NT2/D1 (cell line): ENCODE data around the gene CGN.

Experiments
- SUZ12 ChIP-seq: IDR thresholded peaks from 2 replicates; pipeline ENCODE4 v1.6.1; 2011; ENCODE audit not compliant: insufficient read length, insufficient read depth; ENCODE audit errors: extremely low read depth
- YY1 ChIP-seq: IDR thresholded peaks from 2 replicates; pipeline ENCODE4 v1.6.1; 2011; ENCODE audit not compliant: insufficient read length, insufficient read depth
- ZNF274 ChIP-seq: IDR thresholded peaks from 2 replicates; pipeline ENCODE4 v1.6.1; 2011; ENCODE audit warnings: mild to moderate bottlenecking, low read depth, low read length

- no peak for TF ChIP-seq ZNF274
- no peak for TF ChIP-seq SUZ12
- no peak for TF ChIP-seq YY1
Observed at GRCh38 chr1:151493042-151493441, 18.1 kb upstream of the CGN start.
